ENCODE measurements around the gene MACROD2.

- no peak for TF ChIP-seq EP300 (IDR thresholded peaks at IDR 0.05)
- no peak for TF ChIP-seq CTCF (IDR thresholded peaks at IDR 0.05)
Measured at GRCh38 chr20:15938847-15939246, 1943.5 kb downstream of the MACROD2 start.

Measured in ovary (tissue), 3 donors.